ENCODE results near the gene CEP104. TPM values are rescaled to one million over a fixed set of nuclear protein-coding genes. Genes with fewer than 3 reads are reported as not detected.
A peak's percentile ranks its signal among the peaks of the same experiment; 100 is the strongest.
"Not testable (repeated sequence)": the region's sequence is repeated elsewhere in the genome, so short reads cannot be mapped to it uniquely, and the experiment has no call there.

CEP104 gene
- total and polyA plus RNA-seq, 9 of the 15 experiments (the other 6 are each of a cell fraction or from before 2014, with no cell fraction given): 11.2 to 63.4 (median 42.6) TPM

DNA sequence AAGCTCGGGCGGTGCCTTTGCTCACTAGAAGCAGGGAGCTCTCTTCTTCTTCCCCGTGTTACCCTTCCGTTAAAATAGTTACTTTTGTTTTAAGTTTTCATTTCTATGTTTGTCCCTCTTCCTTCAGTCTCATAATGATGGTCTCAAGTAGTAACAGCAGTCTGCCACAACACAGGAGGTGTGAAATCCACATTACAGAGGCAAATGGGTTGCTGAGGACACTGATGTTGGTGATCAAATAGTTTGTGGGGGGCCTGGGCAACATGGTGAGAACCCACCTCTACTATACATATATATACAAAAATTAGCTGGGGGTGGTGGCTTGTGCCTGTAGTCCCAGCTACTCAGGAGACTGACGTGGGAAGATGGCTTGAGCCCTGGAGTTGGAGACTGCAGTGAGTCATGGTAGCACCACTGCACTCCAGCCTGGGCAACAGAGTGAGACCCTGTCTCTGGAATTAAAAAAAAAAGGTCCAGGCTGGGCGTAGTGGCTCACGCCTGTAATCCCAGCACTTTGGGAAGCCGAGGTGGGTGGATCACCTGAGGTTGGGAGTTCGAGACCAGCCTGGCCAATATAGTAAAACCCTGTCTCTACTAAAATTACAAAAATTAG lies 46.8 kb downstream of the CEP104 start:
- H3K9ac ChIP-seq (ENCODE audit: insufficient read depth in 1 of 2, low read depth in 2 of 2, low read length in 2 of 2); FAIRE-seq; DNase-seq (ENCODE audit: extremely low read depth in 1 of 4, low spot score in 3 of 4); H3K79me2 ChIP-seq (ENCODE audit: control insufficient read depth, insufficient read depth, low read length); H3K4me2 ChIP-seq (ENCODE audit: insufficient read depth, low read length); ATAC-seq; H3K9me1 ChIP-seq (ENCODE audit: control insufficient read depth, insufficient read depth, low read length); intact Hi-C loops (cut with micrococcal nuclease); BruUV-seq (replicated peaks); H3K4me3 ChIP-seq; H3K9me3 ChIP-seq (replicated peaks; ENCODE audit: control insufficient read depth, insufficient read depth, low read depth, low read length); H4K20me1 ChIP-seq (replicated peaks; ENCODE audit: control insufficient read depth, insufficient read depth, low read length); H3K36me3 ChIP-seq (ENCODE audit: control insufficient read depth, insufficient read depth, low read length); in situ Hi-C loops (cut with MboI); H3K27me3 ChIP-seq (ENCODE audit: control insufficient read depth in 2 of 2, insufficient read depth in 2 of 2, low read length in 2 of 2); H3K27ac ChIP-seq (ENCODE audit: extremely low read depth, low read depth, low read length); CTCF ChIA-PET (ENCODE audit: low intra/inter-chr PET ratio): not testable (repeated sequence)
- peaks cover 18 to 22% of the 10 kb centered on the region in 2 experiments; a peak in 4 of 5 replicates for H3K4me1 ChIP-seq (replicated peaks in 1 of 2; ENCODE audit: control insufficient read depth in 2 of 2, insufficient read depth in 2 of 2, low read length in 2 of 2)
- TF ChIP-seq, protein P1, sequence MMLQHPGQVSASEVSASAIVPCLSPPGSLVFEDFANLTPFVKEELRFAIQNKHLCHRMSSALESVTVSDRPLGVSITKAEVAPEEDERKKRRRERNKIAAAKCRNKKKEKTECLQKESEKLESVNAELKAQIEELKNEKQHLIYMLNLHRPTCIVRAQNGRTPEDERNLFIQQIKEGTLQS (IDR thresholded peaks at IDR 0.05): 0 out of 2 replicates have a peak, but pooled peaks have one; percentile 10
- TF ChIP-seq, protein P1 (CRISPR knock-in tag; conservative IDR thresholded peaks at IDR 0.05): not testable (repeated sequence)
- TF ChIP-seq ZNF121 (CRISPR knock-in tag; conservative IDR thresholded peaks at IDR 0.05): peak; percentile 90
- POLR2A ChIA-PET: interaction anchor here (0.6 kb wide), 1 partner anchor 184 kb away, joined by 3 read pairs; no protein-coding TSS in a partner anchor
- 54% methylated on average over 9 of the region's 9 CpGs for WGBS (ENCODE audit: insufficient coverage, low coverage, missing lambda C conversion rate)
- H2AFZ ChIP-seq (ENCODE audit: low read depth, low read length): 0 out of 2 replicates have a peak overlapping the region, but pooled peaks have one; percentile 20

DNA sequence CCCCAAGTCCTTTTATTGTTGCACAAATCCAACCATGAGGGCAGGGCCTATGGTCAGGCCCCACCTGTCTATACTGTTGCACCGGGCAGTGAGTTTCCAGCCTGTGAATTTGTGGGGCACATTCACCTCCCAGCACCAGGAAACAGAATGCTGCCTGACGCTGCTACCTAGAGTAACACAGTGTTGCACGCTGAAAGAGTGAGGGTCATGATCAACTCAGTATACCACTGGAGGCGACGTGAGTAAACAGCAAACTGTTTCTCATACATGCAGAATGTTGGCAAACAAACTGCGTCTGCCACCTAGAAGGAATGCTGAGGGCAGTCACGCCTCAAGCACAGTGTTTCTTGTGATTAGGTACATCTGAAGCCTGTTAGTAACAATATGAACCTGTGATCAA lies 47.3 kb downstream of the CEP104 start:
- in situ Hi-C loops (cut with MboI) (no loop called here), intact Hi-C loops (cut with micrococcal nuclease) (no loop called here)
- FAIRE-seq (no peak), ATAC-seq (no peak), DNase-seq (ENCODE audit: extremely low read depth in 1 of 4, low spot score in 3 of 4) (no peak)
- H3K36me3 ChIP-seq (ENCODE audit: control insufficient read depth, insufficient read depth, low read length): 0 out of 3 replicates have a peak, but pooled peaks cover 3% of the 10 kb centered on the region
- CTCF ChIA-PET (ENCODE audit: low intra/inter-chr PET ratio): no interaction called here
- no peaks in the 10 kb centered on the region for H3K79me2 ChIP-seq (ENCODE audit: control insufficient read depth, insufficient read depth, low read length)
- POLR2A ChIA-PET: interaction anchor here (0.6 kb wide), 1 partner anchor 184 kb away, joined by 3 read pairs; no protein-coding TSS in a partner anchor
- BruUV-seq (replicated peaks): no TSS peak
- no peaks in the 10 kb centered on the region for H3K9me1 ChIP-seq (ENCODE audit: control insufficient read depth, insufficient read depth, low read length)
- no peak overlapping the region for H3K4me3 ChIP-seq
- H3K9me3 ChIP-seq (replicated peaks; ENCODE audit: control insufficient read depth, insufficient read depth, low read depth, low read length): no peaks in the 10 kb centered on the region
- 45% methylated on average over 7 of the region's 7 CpGs for WGBS (ENCODE audit: insufficient coverage, low coverage, missing lambda C conversion rate)
- H2AFZ ChIP-seq (ENCODE audit: low read depth, low read length): 0 out of 2 replicates have a peak overlapping the region, but pooled peaks have one; percentile 20
- no peak overlapping the region for H3K4me2 ChIP-seq (ENCODE audit: insufficient read depth, low read length)
- no peak overlapping the region for H3K9ac ChIP-seq (ENCODE audit: insufficient read depth in 1 of 2, low read depth in 2 of 2, low read length in 2 of 2)
- H4K20me1 ChIP-seq (replicated peaks; ENCODE audit: control insufficient read depth, insufficient read depth, low read length): no peaks in the 10 kb centered on the region
- no peak overlapping the region for H3K27ac ChIP-seq (ENCODE audit: extremely low read depth, low read depth, low read length)
- peaks cover 18 to 23% of the 10 kb centered on the region in 2 experiments; a peak in 4 of 5 replicates for H3K4me1 ChIP-seq (replicated peaks in 1 of 2; ENCODE audit: control insufficient read depth in 2 of 2, insufficient read depth in 2 of 2, low read length in 2 of 2)
- no peaks in the 10 kb centered on the region for H3K27me3 ChIP-seq (ENCODE audit: control insufficient read depth in 2 of 2, insufficient read depth in 2 of 2, low read length in 2 of 2)
- TF ChIP-seq SNRNP70 (optimal IDR thresholded peaks at IDR 0.05; ENCODE audit: low read depth, low read length) (no peak), RFX7 (CRISPR knock-in tag; IDR thresholded peaks at IDR 0.05) (no peak), POLR2A (conservative IDR thresholded peaks at IDR 0.05) (no peak), NCOR1 (IDR thresholded peaks at IDR 0.05) (no peak), CXXC5 (CRISPR knock-in tag; IDR thresholded peaks at IDR 0.05) (no peak), TAF1 (IDR thresholded peaks at IDR 0.05; ENCODE audit: control insufficient read depth, extremely low read depth, insufficient read depth, low read length, severe bottlenecking) (no peak)
- TF ChIP-seq, protein P2, sequence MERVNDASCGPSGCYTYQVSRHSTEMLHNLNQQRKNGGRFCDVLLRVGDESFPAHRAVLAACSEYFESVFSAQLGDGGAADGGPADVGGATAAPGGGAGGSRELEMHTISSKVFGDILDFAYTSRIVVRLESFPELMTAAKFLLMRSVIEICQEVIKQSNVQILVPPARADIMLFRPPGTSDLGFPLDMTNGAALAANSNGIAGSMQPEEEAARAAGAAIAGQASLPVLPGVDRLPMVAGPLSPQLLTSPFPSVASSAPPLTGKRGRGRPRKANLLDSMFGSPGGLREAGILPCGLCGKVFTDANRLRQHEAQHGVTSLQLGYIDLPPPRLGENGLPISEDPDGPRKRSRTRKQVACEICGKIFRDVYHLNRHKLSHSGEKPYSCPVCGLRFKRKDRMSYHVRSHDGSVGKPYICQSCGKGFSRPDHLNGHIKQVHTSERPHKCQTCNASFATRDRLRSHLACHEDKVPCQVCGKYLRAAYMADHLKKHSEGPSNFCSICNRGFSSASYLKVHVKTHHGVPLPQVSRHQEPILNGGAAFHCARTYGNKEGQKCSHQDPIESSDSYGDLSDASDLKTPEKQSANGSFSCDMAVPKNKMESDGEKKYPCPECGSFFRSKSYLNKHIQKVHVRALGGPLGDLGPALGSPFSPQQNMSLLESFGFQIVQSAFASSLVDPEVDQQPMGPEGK (CRISPR knock-in tag; IDR thresholded peaks at IDR 0.05; ENCODE audit: borderline replicate concordance): no peak
- TF ChIP-seq, protein P3, sequence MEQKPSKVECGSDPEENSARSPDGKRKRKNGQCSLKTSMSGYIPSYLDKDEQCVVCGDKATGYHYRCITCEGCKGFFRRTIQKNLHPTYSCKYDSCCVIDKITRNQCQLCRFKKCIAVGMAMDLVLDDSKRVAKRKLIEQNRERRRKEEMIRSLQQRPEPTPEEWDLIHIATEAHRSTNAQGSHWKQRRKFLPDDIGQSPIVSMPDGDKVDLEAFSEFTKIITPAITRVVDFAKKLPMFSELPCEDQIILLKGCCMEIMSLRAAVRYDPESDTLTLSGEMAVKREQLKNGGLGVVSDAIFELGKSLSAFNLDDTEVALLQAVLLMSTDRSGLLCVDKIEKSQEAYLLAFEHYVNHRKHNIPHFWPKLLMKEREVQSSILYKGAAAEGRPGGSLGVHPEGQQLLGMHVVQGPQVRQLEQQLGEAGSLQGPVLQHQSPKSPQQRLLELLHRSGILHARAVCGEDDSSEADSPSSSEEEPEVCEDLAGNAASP (IDR thresholded peaks at IDR 0.05): no peak
